ENCODE results near the gene FAM120B.

DNA sequence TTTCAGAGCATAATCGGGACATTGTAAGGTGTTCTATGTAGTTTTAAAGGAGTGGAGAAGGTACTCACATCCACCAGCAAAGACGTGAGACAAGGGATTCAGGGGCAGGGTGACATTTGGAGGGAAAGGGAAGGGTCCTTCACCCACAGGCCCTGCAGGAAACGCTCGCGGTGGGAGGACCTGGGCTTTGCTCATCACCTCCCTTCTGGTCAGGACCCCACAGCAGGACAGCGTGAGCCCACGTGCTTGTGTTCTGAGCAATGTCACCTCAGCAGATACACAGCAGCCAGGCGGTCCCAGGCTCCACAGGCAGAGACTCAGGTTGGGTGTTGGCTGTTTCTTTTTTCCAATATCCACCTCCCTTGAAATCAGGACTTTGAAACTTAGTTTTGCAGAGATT, 43.1 kb upstream of the FAM120B start:
- TF ChIP-seq POLR2AphosphoS5 (IDR thresholded peaks at IDR 0.05) = no peak
- TF ChIP-seq, protein P1, sequence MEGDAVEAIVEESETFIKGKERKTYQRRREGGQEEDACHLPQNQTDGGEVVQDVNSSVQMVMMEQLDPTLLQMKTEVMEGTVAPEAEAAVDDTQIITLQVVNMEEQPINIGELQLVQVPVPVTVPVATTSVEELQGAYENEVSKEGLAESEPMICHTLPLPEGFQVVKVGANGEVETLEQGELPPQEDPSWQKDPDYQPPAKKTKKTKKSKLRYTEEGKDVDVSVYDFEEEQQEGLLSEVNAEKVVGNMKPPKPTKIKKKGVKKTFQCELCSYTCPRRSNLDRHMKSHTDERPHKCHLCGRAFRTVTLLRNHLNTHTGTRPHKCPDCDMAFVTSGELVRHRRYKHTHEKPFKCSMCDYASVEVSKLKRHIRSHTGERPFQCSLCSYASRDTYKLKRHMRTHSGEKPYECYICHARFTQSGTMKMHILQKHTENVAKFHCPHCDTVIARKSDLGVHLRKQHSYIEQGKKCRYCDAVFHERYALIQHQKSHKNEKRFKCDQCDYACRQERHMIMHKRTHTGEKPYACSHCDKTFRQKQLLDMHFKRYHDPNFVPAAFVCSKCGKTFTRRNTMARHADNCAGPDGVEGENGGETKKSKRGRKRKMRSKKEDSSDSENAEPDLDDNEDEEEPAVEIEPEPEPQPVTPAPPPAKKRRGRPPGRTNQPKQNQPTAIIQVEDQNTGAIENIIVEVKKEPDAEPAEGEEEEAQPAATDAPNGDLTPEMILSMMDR (IDR thresholded peaks at IDR 0.05) = no peak
- no peak for TF ChIP-seq POLR2A (IDR thresholded peaks at IDR 0.05)

Data from breast epithelium (tissue), 3 donors.